Memory B cell (primary cell): Measurements from ENCODE around the gene CRIP3.

Source experiments
- ATAC-seq: fragments of 150-1000 bp; cut with Tn5 transposase; 2 replicates; pipeline ENCODE4 v1.10.0; 2021; ENCODE audit warnings: low read depth, mild to moderate bottlenecking, moderate library complexity
- DNase-seq, 2 donors: peaks; one replicate each; pipeline ENCODE4 v3.0.0; 2022; ENCODE audit warnings: low spot score in 2 of 2
- H3K27ac Mint-ChIP-seq: one replicate; pipeline ENCODE4 v1.8.0; 2022; ENCODE audit warnings: mild to moderate bottlenecking, moderate library complexity, mixed read lengths
- H3K27me3 Mint-ChIP-seq: one replicate; pipeline ENCODE4 v1.8.0; 2022; ENCODE audit warnings: mixed read lengths
- H3K36me3 Mint-ChIP-seq: one replicate; pipeline ENCODE4 v1.8.0; 2022; ENCODE audit warnings: mild to moderate bottlenecking, mixed read lengths
- H3K4me1 Mint-ChIP-seq: one replicate; pipeline ENCODE4 v1.8.0; 2022; ENCODE audit warnings: mixed read lengths
- H3K4me3 Mint-ChIP-seq: one replicate; pipeline ENCODE4 v1.8.0; 2022; ENCODE audit warnings: mild to moderate bottlenecking, moderate library complexity, mixed read lengths
- H3K9me3 Mint-ChIP-seq: one replicate; pipeline ENCODE4 v1.8.0; 2022; ENCODE audit warnings: mixed read lengths

The CRIP3 gene

DNA sequence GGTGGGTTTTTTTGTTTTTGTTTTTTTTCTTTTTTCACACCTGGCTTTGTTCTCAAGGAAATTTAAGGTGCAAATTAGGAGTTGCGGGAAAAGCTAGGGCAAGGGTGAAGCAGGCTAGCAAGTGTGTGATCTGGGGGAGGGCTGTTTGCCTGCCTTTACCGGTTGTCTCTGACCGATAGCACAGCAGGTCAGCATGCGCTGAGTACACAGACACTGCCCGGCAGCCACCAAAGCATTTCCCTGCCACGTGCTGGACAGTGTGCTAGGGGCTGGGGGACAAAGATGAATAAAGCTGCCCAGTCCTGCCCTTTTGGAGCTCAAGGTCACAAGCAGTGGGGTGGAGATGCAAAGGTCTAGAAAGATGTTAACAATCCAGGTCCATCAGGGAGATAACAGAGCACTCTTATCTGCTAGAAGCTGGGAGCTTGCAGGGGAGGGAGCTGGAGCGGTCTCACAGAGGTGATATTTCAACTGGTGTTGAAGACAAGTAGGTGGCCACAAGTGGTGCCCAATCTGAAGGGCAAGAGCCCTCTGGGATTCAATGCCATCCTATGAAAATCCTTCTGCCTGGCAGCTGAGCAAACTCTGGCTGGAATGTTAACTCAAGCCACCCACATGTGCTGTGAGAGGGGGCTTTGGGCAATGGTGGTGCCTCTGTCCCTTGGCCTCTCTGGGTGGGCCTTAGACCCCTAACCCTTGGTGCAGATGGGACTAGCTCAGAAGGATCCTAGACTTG is 40.8 kb downstream of the CRIP3 start:
- DNase-seq (no peak), ATAC-seq (no peak)
- Mint-ChIP-seq H3K36me3 (no peaks in the 10 kb centered on the region), H3K27ac (no peak overlapping the region), H3K9me3 (no peaks in the 10 kb centered on the region), H3K4me1 (peaks cover 39% of the 10 kb centered on the region), H3K4me3 (no peak overlapping the region), H3K27me3 (peaks cover 11% of the 10 kb centered on the region)

DNA sequence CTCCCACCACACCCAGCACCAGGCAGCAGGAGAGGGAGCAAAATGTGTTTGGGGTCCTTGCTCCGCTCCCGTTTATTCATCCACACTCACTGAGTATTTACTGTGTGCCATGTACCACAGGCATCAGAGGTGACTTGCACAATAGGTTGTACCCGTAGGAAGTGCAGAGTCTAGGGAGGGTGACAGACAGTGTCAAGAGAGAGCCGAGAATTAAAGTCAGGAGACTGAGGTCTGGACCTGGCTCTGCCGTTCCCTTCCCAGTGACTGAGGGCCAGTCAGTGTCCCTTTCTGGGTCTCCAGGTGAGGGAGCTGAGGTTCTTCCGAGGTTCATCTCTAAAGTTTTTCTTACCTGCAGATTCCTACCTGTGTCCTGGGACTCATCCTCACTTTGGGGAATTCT is 43.1 kb downstream of the CRIP3 start:
- Mint-ChIP-seq H3K27ac (no peak overlapping the region), H3K4me1 (peaks cover 24% of the 10 kb centered on the region), H3K4me3 (no peak overlapping the region), H3K36me3 (no peaks in the 10 kb centered on the region), H3K9me3 (no peaks in the 10 kb centered on the region), H3K27me3 (peaks cover 9% of the 10 kb centered on the region)
- DNase-seq (no peak), ATAC-seq (no peak)

DNA sequence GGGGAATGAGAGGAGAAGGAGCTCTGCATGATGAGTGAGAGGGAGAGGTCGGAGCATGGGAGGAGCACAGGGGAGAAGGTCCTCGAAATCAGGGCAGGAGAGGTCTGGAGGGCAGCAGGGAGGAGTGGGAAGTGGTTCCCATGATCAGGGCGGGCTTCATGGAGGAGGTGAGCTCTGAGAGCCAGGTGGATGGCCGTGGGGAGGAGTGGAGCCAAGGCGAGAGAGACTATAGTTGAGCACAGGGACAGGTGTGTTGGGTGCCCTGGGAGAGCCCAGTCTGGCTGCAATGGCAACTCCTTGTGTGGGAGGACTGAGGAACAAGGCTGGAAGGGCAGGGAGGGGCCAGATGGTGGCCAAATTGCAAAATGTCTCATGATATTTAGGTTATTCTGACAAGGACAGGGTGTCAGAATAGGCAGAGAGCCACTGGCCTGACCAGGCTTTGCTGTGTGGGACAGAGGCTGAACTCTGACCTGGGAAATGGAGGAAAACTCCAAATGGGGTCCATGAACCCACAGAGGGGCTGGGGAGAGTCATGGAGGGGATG is 44.0 kb downstream of the CRIP3 start:
- DNase-seq, result no peak
- H3K4me1 Mint-ChIP-seq, result peaks cover 16% of the 10 kb centered on the region
- H3K9me3 Mint-ChIP-seq, result no peaks in the 10 kb centered on the region
- ATAC-seq, result no peak
- H3K4me3 Mint-ChIP-seq, result no peak overlapping the region
- H3K36me3 Mint-ChIP-seq, result no peaks in the 10 kb centered on the region
- peaks cover 4% of the 10 kb centered on the region for H3K27me3 Mint-ChIP-seq
- H3K27ac Mint-ChIP-seq, result no peak overlapping the region

DNA sequence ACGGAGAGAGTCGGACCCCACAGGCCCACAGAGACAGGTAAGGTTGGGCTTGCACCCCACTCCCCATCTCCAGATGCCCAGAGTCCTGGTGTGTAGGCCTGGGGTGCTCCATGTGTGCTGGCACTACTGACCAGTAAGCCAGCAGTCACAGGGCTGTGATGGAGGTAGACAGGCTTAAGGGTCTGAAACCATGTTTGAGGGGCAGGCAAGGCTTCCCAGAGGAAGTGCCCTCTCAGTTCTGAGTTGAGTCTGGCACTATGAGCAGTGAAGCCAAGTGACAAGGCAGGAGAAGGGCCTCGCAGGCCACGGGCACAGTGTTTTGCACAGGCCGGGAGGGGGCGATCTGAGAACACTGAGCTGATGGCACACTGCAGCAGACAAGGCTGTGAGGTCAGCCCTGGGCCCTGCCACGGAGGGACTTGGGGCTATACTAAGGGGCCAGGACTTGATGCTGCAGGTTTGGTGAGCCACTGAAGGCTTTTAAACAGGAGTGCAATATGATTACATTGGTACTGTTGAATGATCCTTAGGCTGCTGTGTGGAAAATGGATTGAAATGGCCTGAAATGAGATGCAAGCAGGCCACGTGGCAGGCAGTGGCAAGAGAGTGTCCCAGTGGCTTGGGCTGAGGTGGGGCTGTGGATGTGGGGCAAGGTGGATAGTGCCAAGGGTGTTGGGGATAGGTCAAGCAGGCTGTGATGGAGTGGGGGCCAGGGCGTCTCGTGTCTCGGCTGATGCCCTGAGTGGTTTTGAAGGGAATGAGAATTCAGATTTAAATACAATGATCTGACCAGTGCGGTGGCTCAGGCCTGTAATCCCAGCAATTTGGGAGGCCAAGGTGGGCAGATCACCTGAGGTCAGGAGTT is 45.1 kb downstream of the CRIP3 start:
- H3K36me3 Mint-ChIP-seq, result no peaks in the 10 kb centered on the region
- DNase-seq (peak; percentile 75 to 77), ATAC-seq (peak; percentile 99)
- H3K9me3 Mint-ChIP-seq, result no peaks in the 10 kb centered on the region
- H3K4me3 Mint-ChIP-seq, result no peak overlapping the region
- H3K27me3 Mint-ChIP-seq, result peaks cover 6% of the 10 kb centered on the region
- no peak overlapping the region for H3K27ac Mint-ChIP-seq
- peaks cover 9% of the 10 kb centered on the region for H3K4me1 Mint-ChIP-seq

DNA sequence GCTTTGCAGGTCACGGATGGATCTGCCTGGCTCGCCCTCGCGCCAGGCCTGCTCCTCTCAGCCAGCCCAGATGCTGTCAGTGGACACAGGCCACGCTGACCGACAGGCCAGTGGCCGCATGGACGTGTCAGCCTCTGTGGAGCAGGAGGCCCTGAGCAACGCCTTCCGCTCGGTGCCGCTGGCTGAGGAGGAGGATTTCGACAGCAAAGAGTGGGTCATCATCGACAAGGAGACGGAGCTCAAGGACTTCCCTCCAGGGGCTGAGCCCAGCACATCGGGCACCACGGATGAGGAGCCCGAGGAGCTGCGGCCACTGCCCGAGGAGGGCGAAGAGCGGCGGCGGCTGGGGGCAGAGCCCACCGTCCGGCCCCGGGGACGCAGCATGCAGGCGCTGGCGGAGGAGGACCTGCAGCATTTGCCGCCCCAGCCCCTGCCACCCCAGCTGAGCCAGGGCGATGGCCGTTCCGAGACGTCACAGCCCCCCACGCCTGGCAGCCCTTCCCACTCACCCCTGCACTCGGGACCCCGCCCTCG is 45.8 kb downstream of the CRIP3 start:
- Mint-ChIP-seq H3K27ac (no peak overlapping the region), H3K27me3 (peaks cover 10% of the 10 kb centered on the region), H3K4me3 (no peak overlapping the region), H3K9me3 (no peaks in the 10 kb centered on the region), H3K36me3 (no peaks in the 10 kb centered on the region), H3K4me1 (peaks cover 11% of the 10 kb centered on the region)
- DNase-seq, result no peak
- ATAC-seq, result no peak

DNA sequence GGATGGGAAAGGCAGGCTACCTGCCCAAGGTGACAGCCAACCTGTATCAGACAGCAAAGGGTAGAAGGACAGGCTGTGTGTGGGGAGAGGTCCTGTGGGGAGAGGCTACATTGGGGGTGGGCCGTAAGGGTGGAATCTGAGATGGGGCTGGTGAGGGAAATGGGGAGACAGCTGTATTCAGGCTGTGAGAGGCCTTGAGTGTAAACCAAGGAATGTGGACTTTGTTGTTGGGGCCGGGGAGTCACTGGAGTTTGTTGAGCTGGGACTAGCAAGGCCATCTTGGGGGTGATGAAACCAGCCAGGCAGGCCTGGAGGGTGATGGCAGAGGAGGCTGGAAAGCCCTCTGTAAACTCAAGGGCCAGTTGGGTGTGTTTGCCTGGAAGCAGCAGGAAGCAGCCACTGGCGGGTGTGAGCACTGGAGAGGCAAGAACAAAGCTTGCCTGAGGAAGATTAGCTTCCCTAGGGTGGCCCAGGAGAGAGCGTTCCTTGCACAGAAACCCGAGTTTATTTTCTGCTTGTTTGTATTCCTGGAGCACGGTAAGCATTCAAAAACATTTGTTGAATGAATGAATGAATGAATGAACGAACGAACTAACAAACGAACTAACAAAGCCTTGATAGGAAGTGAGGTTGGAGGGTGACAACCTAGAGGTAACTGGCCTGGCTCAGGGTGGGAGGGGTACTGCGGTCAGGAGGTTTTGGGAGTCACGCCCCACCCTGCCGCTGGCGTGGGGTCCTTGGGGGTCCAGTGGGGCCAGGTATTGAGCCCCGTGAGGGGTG is 46.4 kb downstream of the CRIP3 start:
- H3K36me3 Mint-ChIP-seq, result no peaks in the 10 kb centered on the region
- peaks cover 15% of the 10 kb centered on the region for H3K4me1 Mint-ChIP-seq
- no peak for DNase-seq
- ATAC-seq, result no peak
- no peaks in the 10 kb centered on the region for H3K9me3 Mint-ChIP-seq
- H3K27ac Mint-ChIP-seq, result no peak overlapping the region
- no peak overlapping the region for H3K4me3 Mint-ChIP-seq
- H3K27me3 Mint-ChIP-seq, result peaks cover 10% of the 10 kb centered on the region

DNA sequence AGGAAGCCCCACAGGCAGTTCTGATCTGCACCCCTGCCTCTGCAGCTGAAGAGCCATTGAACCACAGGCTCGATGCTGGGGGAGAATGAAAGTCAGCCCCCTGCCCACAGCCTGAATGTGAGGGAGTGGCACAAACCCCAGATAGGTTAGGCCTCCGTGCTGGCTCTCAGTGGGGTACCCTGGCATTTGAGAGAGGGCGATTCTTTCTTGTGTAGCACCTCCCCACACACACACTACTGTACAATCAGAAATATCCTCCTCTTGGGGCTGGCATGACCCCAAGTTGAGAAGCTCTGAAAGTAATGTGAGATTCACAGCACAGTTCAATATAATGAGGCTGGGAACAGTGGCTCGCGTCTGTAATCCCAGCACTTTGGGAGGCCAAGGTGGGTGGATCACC is 47.4 kb downstream of the CRIP3 start:
- Mint-ChIP-seq H3K27me3 (peaks cover 10% of the 10 kb centered on the region), H3K27ac (no peak overlapping the region), H3K9me3 (no peaks in the 10 kb centered on the region), H3K4me1 (peaks cover 17% of the 10 kb centered on the region), H3K36me3 (no peaks in the 10 kb centered on the region), H3K4me3 (no peak overlapping the region)
- DNase-seq (no peak), ATAC-seq (no peak)

DNA sequence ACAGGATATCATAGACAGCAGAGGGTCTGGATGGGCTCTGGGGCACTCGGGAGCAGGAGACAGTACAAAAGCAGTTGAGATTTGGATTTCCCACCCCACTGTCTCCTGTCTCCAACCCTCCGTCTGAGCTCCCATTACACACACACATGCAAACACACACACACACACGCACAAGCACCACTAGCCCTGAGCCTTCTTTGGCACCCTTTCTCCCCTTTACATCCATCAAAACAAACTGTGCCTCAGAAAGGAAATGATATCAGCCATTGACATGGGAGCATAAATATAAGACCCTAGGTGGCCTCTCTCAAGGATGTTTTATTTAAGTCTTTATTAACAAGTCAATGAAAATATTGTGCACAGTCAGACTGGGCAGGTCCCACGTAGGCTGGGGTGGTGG is 47.8 kb downstream of the CRIP3 start:
- no peak overlapping the region for H3K4me3 Mint-ChIP-seq
- H3K27me3 Mint-ChIP-seq, result peaks cover 11% of the 10 kb centered on the region
- H3K36me3 Mint-ChIP-seq, result no peaks in the 10 kb centered on the region
- DNase-seq (no peak), ATAC-seq (no peak)
- peaks cover 17% of the 10 kb centered on the region for H3K4me1 Mint-ChIP-seq
- no peak overlapping the region for H3K27ac Mint-ChIP-seq
- H3K9me3 Mint-ChIP-seq, result no peaks in the 10 kb centered on the region

DNA sequence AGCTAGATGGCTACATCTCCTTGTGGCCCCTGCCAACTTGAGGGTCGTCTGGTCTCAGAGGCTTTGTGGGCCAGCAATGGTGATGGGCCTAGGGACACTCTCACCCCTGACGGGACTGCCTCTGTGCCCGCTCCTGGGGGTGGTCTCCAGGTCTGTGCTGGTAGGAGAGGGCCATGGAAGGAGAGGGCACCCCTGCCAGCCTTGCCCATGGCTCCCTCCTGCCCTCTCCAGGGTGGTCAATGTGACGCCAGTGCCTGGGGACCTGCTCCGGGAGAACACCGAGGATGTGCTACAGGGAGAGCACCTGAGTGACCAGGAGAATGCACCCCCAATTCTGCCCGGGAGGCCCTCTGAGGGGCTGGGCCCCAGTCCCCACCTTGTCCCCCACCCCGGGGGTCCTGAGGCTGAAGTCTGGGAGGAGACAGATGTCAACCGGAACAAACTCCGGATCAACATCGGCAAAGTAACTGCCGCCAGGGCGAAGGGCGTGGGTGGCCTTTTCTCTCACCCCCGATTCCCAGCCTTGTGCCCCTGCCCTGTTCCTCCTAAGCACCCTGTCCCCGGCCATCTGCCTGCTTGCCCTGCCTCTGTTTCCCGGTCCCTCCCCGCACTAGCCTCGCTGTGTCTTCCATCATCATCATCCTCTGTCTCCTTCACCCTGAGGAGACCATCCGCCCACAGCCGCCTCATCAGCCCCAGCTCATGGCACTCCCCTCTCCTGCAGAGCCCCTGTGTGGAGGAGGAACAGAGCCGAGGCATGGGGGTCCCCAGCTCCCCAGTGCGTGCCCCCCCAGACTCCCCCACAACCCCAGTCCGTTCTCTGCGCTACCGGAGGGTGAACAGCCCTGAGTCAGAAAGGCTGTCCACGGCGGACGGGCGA is 49.6 kb downstream of the CRIP3 start:
- Mint-ChIP-seq H3K4me1 (peaks cover 14% of the 10 kb centered on the region), H3K27ac (no peak overlapping the region), H3K36me3 (no peaks in the 10 kb centered on the region), H3K9me3 (no peaks in the 10 kb centered on the region), H3K27me3 (peaks cover 17% of the 10 kb centered on the region), H3K4me3 (no peak overlapping the region)
- DNase-seq (no peak), ATAC-seq (no peak)

DNA sequence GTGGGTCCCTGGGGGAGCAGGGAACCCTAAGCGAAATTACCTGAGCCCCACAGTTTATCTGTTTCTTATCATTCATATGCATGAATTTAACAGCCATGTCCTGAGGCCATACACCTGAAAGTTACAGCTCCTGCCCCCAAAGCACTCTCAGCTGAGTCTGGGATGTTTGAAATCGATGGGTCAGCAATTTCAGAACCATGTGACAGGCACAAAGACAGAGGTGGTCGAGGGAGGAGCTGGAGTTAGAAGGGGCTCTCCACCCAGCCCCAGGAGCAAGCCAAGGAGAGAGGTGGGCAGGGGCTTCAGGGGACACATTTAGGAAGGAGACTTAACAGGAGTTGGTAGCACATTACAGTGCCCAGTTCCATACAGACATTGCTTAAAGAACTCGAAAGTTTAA is 50.4 kb downstream of the CRIP3 start:
- peaks cover 16% of the 10 kb centered on the region for H3K27me3 Mint-ChIP-seq
- ATAC-seq (no peak), DNase-seq (no peak)
- no peaks in the 10 kb centered on the region for H3K36me3 Mint-ChIP-seq
- no peak overlapping the region for H3K27ac Mint-ChIP-seq
- H3K4me1 Mint-ChIP-seq, result peaks cover 8% of the 10 kb centered on the region
- H3K9me3 Mint-ChIP-seq, result no peaks in the 10 kb centered on the region
- H3K4me3 Mint-ChIP-seq, result no peak overlapping the region

DNA sequence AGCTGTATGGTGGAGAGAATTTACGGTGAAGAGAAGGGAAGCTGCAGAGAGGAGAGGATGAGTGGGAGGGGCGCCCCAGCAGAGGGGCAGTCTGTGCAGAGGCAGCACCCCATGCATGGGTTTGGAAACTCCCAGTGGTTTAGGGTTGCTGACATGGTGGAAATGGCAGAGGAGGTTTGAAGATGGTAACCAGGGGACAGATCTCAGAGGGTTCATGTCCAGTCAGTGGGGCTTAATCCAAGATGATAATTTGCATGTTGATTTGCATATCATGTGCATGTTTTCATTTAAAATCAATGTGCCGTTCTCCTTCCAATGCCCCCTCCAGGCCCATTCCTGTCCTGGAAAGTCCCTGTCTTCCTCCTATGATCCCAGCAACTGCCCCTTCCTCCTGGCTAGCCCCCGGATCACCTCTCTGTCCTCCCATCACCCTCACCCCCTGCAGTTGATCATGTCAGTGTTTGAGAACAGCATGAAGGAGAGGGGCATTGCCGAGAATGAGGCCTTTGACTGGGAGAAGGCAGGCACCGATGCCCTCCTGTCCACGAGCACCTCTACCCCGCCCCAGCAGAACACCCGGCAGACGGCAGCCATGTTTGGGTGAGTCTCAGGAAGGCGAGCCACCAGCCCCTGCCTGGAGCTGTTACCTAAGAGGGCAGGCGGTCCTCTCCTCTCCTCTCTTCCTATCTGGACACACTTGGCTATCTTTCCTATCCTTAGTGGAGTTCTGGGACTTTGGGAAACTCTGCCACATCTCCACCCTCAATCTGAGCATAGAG is 51.1 kb downstream of the CRIP3 start:
- Mint-ChIP-seq H3K4me1 (peaks cover 8% of the 10 kb centered on the region), H3K4me3 (no peak overlapping the region), H3K36me3 (no peaks in the 10 kb centered on the region), H3K27me3 (peaks cover 21% of the 10 kb centered on the region), H3K9me3 (no peaks in the 10 kb centered on the region), H3K27ac (no peak overlapping the region)
- no peak for DNase-seq
- peak; percentile 35 for ATAC-seq

DNA sequence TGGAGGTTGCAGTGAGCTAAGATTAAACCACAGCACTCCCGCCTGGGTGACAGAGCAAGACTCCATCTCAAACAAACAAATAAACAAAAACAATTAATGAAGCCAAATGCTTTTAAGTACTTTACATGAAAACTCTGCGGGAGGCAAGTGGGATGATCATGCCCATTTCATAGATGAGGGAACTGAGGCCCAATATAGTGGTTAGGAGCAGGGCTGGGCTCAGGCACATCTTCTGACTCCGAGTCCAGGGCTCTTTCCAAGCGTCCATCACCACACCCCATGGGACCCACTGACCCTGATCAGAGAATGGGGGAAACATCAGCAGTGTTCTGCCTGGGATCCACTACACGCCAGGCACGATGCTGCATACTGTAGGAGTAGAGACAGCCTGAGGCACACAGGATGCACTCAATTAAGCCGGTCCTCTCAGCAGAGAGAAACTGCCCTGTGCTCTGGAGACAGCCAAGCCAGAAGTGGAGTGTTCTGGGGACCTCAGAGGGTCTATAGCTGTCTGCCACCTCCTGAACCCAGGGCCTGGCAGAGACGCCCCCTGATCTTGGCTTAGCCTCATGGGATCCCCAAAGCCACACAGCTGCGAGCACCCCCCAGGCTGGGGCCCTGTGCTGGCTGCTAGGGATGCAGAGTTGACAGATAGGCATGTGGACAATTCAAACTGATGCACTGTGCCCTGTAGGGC is 51.8 kb downstream of the CRIP3 start:
- Mint-ChIP-seq H3K4me1 (peaks cover 8% of the 10 kb centered on the region), H3K27ac (no peak overlapping the region), H3K36me3 (no peaks in the 10 kb centered on the region), H3K4me3 (no peak overlapping the region), H3K27me3 (peaks cover 24% of the 10 kb centered on the region), H3K9me3 (no peaks in the 10 kb centered on the region)
- DNase-seq (no peak), ATAC-seq (no peak)
